H54 (cell line): ENCODE data around the gene PHF19.

Source experiments
- DNase-seq: peaks from one replicate; pipeline ENCODE4 v3.0.0; 2011; ENCODE audit warnings: low spot score, mixed read lengths; ENCODE audit not compliant: insufficient read length
- FAIRE-seq: peaks from 3 replicates; lab custom pipeline; 2011; peaks lifted over from hg19 to GRCh38; lab: Jason Lieb, UNC
- POLR2A ChIP-seq: IDR thresholded peaks from 2 replicates; pipeline ENCODE4 v1.6.1; 2011; ENCODE audit warnings: low read depth, mild to moderate bottlenecking, low read length

The PHF19 gene

GRCh38 chr9:120891884-120892747, 15.1 kb upstream of the PHF19 start:
- FAIRE-seq (no peak), DNase-seq (no peak)
- no peak for TF ChIP-seq POLR2A

- DNase-seq: no peak
- no peak for TF ChIP-seq POLR2A
- FAIRE-seq: no peak
Observed at GRCh38 chr9:120891245-120891883, 14.4 kb upstream of the PHF19 start.

- no peak for TF ChIP-seq POLR2A
- DNase-seq: no peak
- no peak for FAIRE-seq
Observed at GRCh38 chr9:120890320-120891244, 13.6 kb upstream of the PHF19 start.

- TF ChIP-seq POLR2A: no peak
- FAIRE-seq: no peak
- no peak for DNase-seq
Observed at GRCh38 chr9:120889606-120890271, 12.8 kb upstream of the PHF19 start.

- FAIRE-seq (no peak), DNase-seq (no peak)
- no peak for TF ChIP-seq POLR2A
Observed at GRCh38 chr9:120888626-120889025, 11.6 kb upstream of the PHF19 start.

- DNase-seq (peak; percentile 96), FAIRE-seq (peak; percentile 99)
- TF ChIP-seq POLR2A: no peak
Observed at GRCh38 chr9:120886490-120886967, 9.5 kb upstream of the PHF19 start.

- no peak for TF ChIP-seq POLR2A
- DNase-seq (no peak), FAIRE-seq (no peak)
Observed at GRCh38 chr9:120885958-120886357, 9.0 kb upstream of the PHF19 start.

- DNase-seq (no peak), FAIRE-seq (no peak)
- TF ChIP-seq POLR2A: no peak
Observed at GRCh38 chr9:120885457-120885856, 8.5 kb upstream of the PHF19 start.

GRCh38 chr9:120883608-120883996, 6.6 kb upstream of the PHF19 start:
- DNase-seq: no peak
- TF ChIP-seq POLR2A: no peak
- no peak for FAIRE-seq

GRCh38 chr9:120882935-120883607, 6.1 kb upstream of the PHF19 start:
- DNase-seq (no peak), FAIRE-seq (no peak)
- no peak for TF ChIP-seq POLR2A

GRCh38 chr9:120879446-120879845, 2.5 kb upstream of the PHF19 start:
- no peak for TF ChIP-seq POLR2A
- FAIRE-seq (no peak), DNase-seq (no peak)
